PC-9 (cell line): ENCODE data around the gene NOS1AP. TPM values are rescaled to one million over a fixed set of nuclear protein-coding genes. Genes with fewer than 3 reads are reported as not detected.

Experiments
- BruUV-seq: library from RNA; stranded (reverse); fragments of 400-500 nt; replicated peaks from 2 replicates; lab custom pipeline; 2021; lab: Mats Ljungman, UMichigan
- CTCF ChIA-PET: fragments of 300-600 bp; sonication (Branson Sonifier 250); formaldehyde crosslinking; loops from one replicate; lab custom pipeline; 2022; ENCODE audit warnings: antibody characterized with exemption; lab: Charles Lee
- POLR2A ChIA-PET: fragments of 300-600 bp; sonication (Branson Sonifier 250); formaldehyde crosslinking; loops from one replicate; lab custom pipeline; 2022; ENCODE audit warnings: antibody characterized with exemption; ENCODE audit not compliant: unreplicated experiment; lab: Charles Lee
- DNase-seq, 2 experiments: peaks; one replicate each; pipeline versions ENCODE4 v3.0.0 to v3.0.0-alpha.2; 2015 to 2022; ENCODE audit warnings: mixed read lengths in 1 of 2
- H2AFZ ChIP-seq: fragments of 200-600 bp; sonication (generic); 2 replicates; pipeline ENCODE4 v1.8.1; 2017; ENCODE audit warnings: antibody characterized with exemption
- H3F3A ChIP-seq: fragments of 200-600 bp; sonication (generic); 2 replicates; pipeline ENCODE4 v1.8.1; 2017; ENCODE audit warnings: antibody characterized with exemption, mild to moderate bottlenecking, low read depth; ENCODE audit not compliant: insufficient read depth
- H3K27ac ChIP-seq: fragments of 200-600 bp; sonication (generic); 2 replicates; pipeline ENCODE4 v1.6.1; 2016; ENCODE audit warnings: mixed run types
- H3K27me3 ChIP-seq: fragments of 200-600 bp; sonication (generic); 2 replicates; pipeline ENCODE4 v1.6.1; 2016; ENCODE audit warnings: low read depth, mixed run types; ENCODE audit not compliant: insufficient read depth
- H3K36me3 ChIP-seq: fragments of 200-600 bp; sonication (generic); 2 replicates; pipeline ENCODE4 v1.6.1; 2016; ENCODE audit warnings: low read depth, mixed run types
- H3K4me1 ChIP-seq: fragments of 200-600 bp; sonication (generic); replicated peaks from 2 replicates; pipeline ENCODE4 v1.6.1; 2016; ENCODE audit warnings: mixed run types; ENCODE audit not compliant: insufficient read depth
- H3K4me2 ChIP-seq: fragments of 200-600 bp; sonication (generic); 2 replicates; pipeline ENCODE4 v1.6.1; 2017; ENCODE audit warnings: mixed run types
- H3K4me3 ChIP-seq: fragments of 200-600 bp; sonication (generic); 2 replicates; pipeline ENCODE4 v1.6.1; 2016; ENCODE audit warnings: mixed run types
- H3K79me2 ChIP-seq: fragments of 200-600 bp; sonication (generic); 2 replicates; pipeline ENCODE4 v1.6.1; 2017; ENCODE audit warnings: low read depth, mixed run types
- H3K9me2 ChIP-seq: fragments of 200-600 bp; sonication (generic); 2 replicates; pipeline ENCODE4 v1.8.1; 2017; ENCODE audit warnings: mild to moderate bottlenecking; ENCODE audit not compliant: insufficient read depth
- H3K9me3 ChIP-seq: fragments of 200-600 bp; sonication (generic); 2 replicates; pipeline ENCODE4 v1.8.1; 2016; ENCODE audit warnings: low read depth; ENCODE audit not compliant: insufficient read depth
- H4K20me1 ChIP-seq: fragments of 200-600 bp; sonication (generic); 2 replicates; pipeline ENCODE4 v1.8.1; 2017; ENCODE audit not compliant: insufficient read depth
- CTCF ChIP-seq: fragments of 200-600 bp; sonication (generic); conservative IDR thresholded peaks from 2 replicates; pipeline ENCODE4 v1.6.1; 2017; ENCODE audit warnings: mixed run types, antibody characterized with exemption, mild to moderate bottlenecking, moderate library complexity
- EZH2 ChIP-seq: fragments of 200-600 bp; sonication (generic); IDR thresholded peaks from 2 replicates; pipeline ENCODE4 v1.8.0; 2017; ENCODE audit warnings: antibody characterized with exemption, low read depth
- intact Hi-C: fragments of 100-400 bp; cut with micrococcal nuclease; formaldehyde crosslinking; loops from one replicate; pipeline ENCODE4 v1.10.0; 2022; ENCODE audit not compliant: unreplicated experiment
- total RNA-seq: library from RNA; stranded (reverse); gene quantifications from 2 replicates; pipeline ENCODE4 v1.2.3, GENCODE V29; 2021

The NOS1AP gene
- total RNA-seq, 1 experiment from 2014 or later: 9.9 TPM

DNA sequence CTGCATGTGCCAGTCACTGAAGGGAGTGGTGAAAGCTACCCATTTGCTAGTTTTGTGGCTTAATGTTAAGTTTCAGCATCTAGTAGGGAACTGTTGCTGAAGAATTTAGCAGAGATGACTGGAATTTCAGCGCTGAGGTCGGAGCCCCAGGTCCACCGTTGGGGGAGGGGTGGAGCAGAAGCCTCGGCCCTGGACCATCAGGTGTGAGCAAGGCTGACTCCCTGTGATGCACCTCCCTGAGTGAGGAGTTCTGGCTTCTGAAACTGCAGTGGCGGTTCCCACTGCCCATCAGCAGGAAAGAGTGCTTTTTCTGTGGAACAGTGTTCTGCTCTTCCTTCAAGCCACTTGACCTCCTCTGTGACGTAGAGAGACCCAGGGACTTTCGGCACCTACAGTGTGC lies 1.3 kb downstream of the NOS1AP start:
- Histone ChIP-seq H3K4me3 (peak overlapping the region; percentile 67), H3K4me1 (peaks cover 64% of the 10 kb centered on the region), H2AFZ (peak overlapping the region; percentile 64), H3K79me2 (peaks cover 69% of the 10 kb centered on the region), H3K4me2 (peak overlapping the region; percentile 92), H4K20me1 (peaks cover 17% of the 10 kb centered on the region; the same call in 1 of the 2 replicates), H3K9me3 (peaks cover 14% of the 10 kb centered on the region; the same call in 1 of the 2 replicates), H3K36me3 (peaks cover 25% of the 10 kb centered on the region), H3K9me2 (no peaks in the 10 kb centered on the region), H3K27me3 (no peaks in the 10 kb centered on the region), H3K27ac (0 out of 2 replicates have a peak overlapping the region, but pooled peaks have one; percentile 2), H3F3A (peaks cover 21% of the 10 kb centered on the region)
- no peak for DNase-seq
- CTCF ChIA-PET: interaction anchor here (0.5 kb wide), 1 partner anchor 34 kb away, joined by 10 read pairs; no protein-coding TSS in a partner anchor
- intact Hi-C loops: no loop called here
- TSS peak; percentile 50 for BruUV-seq
- POLR2A ChIA-PET: interaction anchor here (0.6 to 0.7 kb wide), 3 partner anchors 62 to 276 kb away, joined by 3 to 9 read pairs (median 7); no protein-coding TSS in a partner anchor
- TF ChIP-seq CTCF (no peak), EZH2 (no peak)

- Histone ChIP-seq H3F3A (peaks cover 27% of the 10 kb centered on the region), H4K20me1 (peaks cover 17% of the 10 kb centered on the region; the same call in 1 of the 2 replicates), H2AFZ (no peak overlapping the region), H3K27ac (no peak overlapping the region), H3K79me2 (peaks cover 88% of the 10 kb centered on the region), H3K36me3 (peaks cover 25% of the 10 kb centered on the region), H3K4me3 (peak overlapping the region; percentile 67; the same call in 1 of the 2 replicates), H3K9me3 (peaks cover 14% of the 10 kb centered on the region; the same call in 1 of the 2 replicates), H3K27me3 (no peaks in the 10 kb centered on the region), H3K4me1 (peaks cover 76% of the 10 kb centered on the region), H3K4me2 (peak overlapping the region; percentile 92), H3K9me2 (no peaks in the 10 kb centered on the region)
- TF ChIP-seq CTCF: no peak
- no peak for TF ChIP-seq EZH2
- ChIA-PET CTCF (no interaction called here), POLR2A (no interaction called here)
- no TSS peak for BruUV-seq
- DNase-seq: no peak
- intact Hi-C loops: no loop called here
Observed at GRCh38 chr1:162072740-162073139, 3.2 kb downstream of the NOS1AP start.

- peak overlapping the region; percentile 50 for H3K27ac ChIP-seq
- BruUV-seq: no TSS peak
- peaks cover 72% of the 10 kb centered on the region for H3K4me1 ChIP-seq
- peak overlapping the region; percentile 17; the same call in 1 of the 2 replicates for H3K4me2 ChIP-seq
- H3F3A ChIP-seq: peaks cover 27% of the 10 kb centered on the region
- H3K9me2 ChIP-seq: no peaks in the 10 kb centered on the region
- no peak overlapping the region for H3K4me3 ChIP-seq
- ChIA-PET CTCF (no interaction called here), POLR2A (no interaction called here)
- intact Hi-C loops: no loop called here
- peaks cover 98% of the 10 kb centered on the region for H3K79me2 ChIP-seq
- peaks cover 31% of the 10 kb centered on the region for H3K36me3 ChIP-seq
- peaks cover 17% of the 10 kb centered on the region; the same call in 1 of the 2 replicates for H4K20me1 ChIP-seq
- DNase-seq: peak in 1 of 2 experiments; percentile 79
- peaks cover 14% of the 10 kb centered on the region; the same call in 1 of the 2 replicates for H3K9me3 ChIP-seq
- no peaks in the 10 kb centered on the region for H3K27me3 ChIP-seq
- H2AFZ ChIP-seq: no peak overlapping the region
- TF ChIP-seq EZH2: no peak
- TF ChIP-seq CTCF: no peak
Observed at GRCh38 chr1:162074276-162075005, 5.0 kb downstream of the NOS1AP start.
